GM21381 (cell line): ENCODE data around the gene BRICD5.

Source experiments
- ATAC-seq: cut with Tn5 transposase; IDR thresholded peaks from one replicate; pipeline ENCODE4 v1.9.1; 2021; ENCODE audit warnings: mild to moderate bottlenecking, moderate library complexity; ENCODE audit not compliant: unreplicated experiment

Gene BRICD5

GRCh38 chr16:2183671-2184070 lies 27.0 kb downstream of the BRICD5 start:
- ATAC-seq: no peak

- no peak for ATAC-seq
Observed at GRCh38 chr16:2181952-2182351, 28.7 kb downstream of the BRICD5 start.

DNA sequence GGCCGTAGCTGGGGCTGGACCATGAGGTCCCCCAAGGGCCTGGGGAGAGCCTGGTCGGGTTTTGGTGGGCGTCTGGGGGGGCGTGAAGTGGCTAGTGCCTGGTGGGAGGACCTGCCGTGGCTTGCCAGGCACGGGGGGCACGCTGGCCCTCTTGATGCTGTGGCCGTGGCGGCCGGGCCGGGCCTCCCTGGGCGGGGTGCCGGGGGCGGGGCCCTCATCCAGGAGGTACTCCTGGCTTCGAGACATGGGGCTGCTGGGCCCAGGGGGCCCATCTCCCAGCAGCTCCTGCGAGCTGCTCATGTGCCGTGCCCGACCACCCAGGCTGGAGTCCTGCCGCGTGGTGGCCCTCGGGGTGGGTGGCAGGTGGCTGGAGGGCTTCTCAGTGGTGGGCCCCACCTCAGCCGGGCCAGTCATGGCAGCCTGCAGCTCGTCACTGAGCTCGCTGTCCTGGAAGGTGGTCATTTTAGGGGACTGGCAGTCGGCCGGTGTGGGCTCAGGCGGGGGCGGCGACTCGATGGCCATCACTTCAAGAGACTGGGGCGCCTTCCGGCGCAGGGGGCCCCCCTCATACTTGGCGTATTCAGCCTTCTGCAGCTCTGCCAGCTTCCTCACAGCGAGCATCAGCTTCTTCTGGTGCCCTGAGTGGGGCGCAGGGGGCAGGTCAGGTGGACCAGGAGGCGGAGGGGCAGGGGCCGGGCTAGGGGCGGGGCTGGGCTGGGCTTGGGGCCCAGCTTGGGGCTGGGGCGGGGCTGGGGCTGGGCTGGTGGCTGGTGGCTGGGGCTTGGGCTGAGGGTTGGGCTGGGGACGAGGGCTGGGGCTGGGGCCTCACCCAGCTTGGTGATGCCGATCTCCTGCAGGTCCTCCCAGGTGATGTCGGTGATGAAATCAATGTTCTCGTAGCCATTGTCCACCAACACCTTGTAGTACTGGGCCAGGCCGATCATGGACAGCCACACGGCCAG lies 29.4 kb downstream of the BRICD5 start:
- ATAC-seq: no peak

GRCh38 chr16:2180461-2180860 lies 30.2 kb downstream of the BRICD5 start:
- ATAC-seq: no peak

GRCh38 chr16:2179576-2179975 lies 31.1 kb downstream of the BRICD5 start:
- no peak for ATAC-seq

GRCh38 chr16:2179107-2179501 lies 31.6 kb downstream of the BRICD5 start:
- no peak for ATAC-seq

DNA sequence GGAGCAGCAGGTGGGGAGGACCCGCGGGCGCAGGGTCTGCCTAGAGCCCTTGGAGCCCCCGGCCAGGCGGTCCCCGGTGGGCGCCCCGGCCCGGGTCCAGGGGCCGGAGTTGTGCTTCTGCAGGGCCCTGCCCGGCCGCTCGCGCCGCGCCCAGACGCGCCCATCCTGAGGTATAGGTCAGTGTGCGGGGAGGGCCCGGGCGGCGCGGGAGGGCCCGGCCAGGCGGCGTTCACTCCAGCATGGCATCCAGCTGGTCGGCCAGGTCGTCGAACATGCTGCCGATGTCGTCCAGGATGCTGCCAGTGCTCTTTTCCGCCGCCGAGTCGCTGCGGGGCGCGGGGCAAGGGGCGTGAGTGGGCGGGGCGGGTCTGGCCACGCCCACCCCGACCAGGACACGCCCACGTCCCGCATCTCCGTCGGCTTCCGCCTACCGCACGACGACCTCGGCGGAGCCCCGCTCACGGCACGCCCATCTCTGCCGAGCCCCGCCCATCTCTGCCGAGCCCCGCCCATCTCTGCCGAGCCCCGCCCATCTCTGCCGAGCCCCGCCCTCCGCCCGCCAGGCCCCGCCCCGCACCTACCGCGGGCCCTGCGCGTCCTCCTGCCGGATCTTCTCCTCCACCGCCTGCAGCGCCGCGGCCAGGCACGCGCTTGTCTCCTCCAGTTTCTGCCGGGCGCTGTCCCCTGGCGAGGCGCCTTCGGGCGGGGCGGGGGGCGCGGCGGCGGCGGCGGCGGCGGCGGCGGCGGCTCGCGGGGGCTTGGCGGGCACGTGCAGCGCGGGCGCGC lies 32.1 kb downstream of the BRICD5 start:
- no peak for ATAC-seq

GRCh38 chr16:2177561-2177960 lies 33.1 kb downstream of the BRICD5 start:
- ATAC-seq: no peak

GRCh38 chr16:2177101-2177500 lies 33.6 kb downstream of the BRICD5 start:
- ATAC-seq: no peak

DNA sequence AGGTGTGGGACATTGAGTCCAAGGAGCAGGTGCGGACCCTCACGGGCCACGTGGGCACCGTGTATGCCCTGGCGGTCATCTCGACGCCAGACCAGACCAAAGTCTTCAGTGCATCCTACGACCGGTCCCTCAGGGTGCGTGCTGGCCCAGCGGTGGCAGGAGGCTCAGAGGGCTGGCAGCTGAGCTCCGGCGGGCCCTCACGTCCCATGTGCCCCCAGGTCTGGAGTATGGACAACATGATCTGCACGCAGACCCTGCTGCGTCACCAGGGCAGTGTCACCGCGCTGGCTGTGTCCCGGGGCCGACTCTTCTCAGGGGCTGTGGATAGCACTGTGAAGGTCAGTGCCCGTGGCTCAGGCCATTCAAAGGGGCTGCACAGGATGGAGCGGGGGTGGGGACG lies 34.6 kb downstream of the BRICD5 start:
- no peak for ATAC-seq

DNA sequence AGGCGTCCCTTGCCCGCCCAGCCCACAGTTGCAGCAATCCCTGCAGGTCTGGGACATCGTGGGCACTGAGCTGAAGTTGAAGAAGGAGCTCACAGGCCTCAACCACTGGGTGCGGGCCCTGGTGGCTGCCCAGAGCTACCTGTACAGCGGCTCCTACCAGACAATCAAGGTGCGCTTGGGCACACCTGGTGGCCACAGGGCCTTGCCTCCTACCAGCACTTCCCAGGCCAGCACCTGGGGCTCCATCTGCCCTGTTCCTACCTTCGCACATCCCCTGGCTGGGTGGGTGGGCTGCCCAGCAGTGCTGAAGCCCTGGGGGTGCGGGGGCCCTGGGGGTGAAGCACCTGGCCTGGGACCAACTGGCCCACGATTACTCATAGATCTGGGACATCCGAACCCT lies 35.2 kb downstream of the BRICD5 start:
- no peak for ATAC-seq

DNA sequence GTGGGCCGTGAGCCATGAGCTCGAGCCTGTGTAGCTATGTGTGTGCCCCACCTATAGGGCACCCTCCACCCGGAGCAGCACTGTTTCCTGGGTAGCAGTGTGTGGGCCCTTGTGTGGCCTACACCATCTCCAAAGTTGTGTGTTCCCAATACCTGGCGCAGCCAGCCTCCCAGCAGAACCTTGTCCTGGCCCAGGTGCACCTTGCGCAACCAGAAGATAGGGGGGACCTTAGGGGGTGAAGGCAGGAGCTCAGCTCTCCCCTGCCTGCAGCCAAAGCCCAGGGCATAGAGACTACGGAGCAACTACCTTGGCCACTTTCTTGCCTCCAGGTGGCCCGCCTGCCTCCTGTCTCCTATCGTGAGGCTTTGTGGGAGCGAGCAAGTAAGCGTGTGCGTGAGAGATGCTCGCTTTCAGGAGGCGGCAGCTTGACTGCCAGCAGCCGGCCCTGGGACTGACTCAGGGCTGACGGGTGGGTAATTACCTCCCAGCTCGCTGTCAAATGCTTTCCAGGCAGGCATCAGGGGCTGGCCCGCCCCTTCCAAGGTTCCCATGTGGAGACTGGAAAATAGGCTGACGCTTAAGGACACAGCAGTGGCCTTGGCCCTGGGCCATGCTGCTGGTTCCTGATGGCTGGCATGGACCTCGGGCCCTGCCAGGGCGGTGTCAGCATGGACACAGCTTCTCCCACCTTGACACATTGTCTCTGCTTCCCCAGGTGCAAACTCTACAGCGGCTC lies 36.1 kb downstream of the BRICD5 start:
- ATAC-seq: no peak

- ATAC-seq: no peak
Observed at GRCh38 chr16:2173916-2174315, 36.7 kb downstream of the BRICD5 start.

DNA sequence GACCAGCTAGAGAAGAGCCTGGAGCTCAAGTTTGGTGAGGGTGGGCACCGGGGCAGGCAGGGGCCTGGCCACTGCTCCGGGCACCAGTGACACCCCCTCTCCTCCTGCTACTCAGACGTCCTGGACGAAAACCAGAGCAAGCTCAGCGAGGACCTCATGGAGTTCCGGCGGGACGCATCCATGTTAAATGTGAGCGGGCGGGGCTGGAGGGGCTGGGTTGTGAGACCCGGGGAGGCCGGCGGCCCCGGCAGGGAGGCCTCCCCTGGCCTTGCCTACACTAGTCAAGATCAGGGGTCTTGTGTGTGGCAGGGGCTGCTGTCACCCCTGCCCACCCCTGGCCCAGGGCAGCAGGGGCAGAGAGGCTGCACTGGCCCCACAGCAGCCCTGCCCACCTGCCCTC lies 37.3 kb downstream of the BRICD5 start:
- no peak for ATAC-seq

GRCh38 chr16:2172688-2173335 lies 37.9 kb downstream of the BRICD5 start:
- ATAC-seq: no peak

DNA sequence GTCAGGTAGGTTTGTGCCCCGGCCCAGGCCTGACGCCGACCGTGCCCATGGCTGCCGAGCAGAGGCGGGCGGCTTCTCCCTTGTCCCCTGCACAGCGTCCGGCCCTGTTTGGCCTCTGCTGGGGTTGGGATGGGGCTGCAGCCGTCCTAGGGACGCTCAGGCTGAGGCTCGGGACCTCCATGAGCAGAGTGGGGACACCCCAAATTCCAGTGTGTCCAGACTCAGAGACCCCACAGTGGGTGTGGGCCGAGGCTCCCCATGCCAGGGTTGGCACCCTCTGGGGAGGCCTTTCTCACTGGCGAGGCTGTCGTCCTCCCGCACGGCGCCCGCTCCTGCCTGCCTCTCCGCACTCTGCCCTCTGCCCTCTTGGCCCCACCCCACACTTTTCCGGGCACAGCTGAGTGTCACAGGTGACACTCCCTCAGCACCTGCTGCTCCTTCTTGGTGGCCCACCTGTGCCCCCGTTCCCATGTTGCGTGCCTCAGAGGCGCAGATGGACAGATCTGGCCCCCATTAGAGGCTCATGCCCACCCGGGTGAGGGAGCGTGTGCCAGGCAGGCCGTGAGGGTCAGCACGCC lies 39.0 kb downstream of the BRICD5 start:
- no peak for ATAC-seq

DNA sequence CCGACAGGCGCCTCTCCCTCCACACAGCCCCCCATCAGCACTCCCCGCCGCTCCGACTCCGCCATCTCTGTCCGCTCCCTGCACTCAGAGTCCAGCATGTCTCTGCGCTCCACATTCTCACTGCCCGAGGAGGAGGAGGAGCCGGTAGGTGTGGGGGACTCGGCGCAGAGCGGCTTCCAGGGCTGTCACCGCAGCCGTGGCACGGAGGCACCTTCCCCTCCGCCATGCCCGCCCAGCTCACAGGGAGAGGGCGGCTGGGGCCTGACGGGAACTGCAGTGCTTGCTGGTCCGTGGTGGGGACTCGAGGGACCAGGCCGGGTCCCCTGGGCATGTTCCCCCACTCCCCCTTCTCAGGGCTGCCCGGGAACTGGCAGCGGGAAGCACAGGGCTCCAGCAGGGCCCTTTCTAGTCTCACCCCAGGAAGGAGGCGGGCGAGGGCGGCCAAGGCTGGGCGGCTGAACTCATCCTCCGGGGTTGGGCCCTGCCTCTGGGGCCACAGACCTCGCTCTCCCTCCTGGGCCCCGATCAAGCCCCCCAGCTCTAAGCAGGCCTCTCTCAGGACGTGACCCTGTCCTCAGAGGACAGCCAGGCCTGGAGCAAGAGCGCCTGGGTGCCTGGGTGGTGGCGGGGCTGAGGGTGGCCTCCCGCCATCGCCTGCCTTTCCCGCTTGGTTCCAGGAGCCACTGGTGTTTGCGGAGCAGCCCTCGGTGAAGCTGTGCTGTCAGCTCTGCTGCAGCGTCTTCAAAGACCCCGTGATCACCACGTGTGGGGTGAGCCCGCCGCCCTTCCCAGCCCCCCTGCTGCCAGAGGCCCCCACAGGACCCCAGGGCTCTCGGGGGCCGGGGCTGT lies 39.9 kb downstream of the BRICD5 start:
- ATAC-seq: no peak

DNA sequence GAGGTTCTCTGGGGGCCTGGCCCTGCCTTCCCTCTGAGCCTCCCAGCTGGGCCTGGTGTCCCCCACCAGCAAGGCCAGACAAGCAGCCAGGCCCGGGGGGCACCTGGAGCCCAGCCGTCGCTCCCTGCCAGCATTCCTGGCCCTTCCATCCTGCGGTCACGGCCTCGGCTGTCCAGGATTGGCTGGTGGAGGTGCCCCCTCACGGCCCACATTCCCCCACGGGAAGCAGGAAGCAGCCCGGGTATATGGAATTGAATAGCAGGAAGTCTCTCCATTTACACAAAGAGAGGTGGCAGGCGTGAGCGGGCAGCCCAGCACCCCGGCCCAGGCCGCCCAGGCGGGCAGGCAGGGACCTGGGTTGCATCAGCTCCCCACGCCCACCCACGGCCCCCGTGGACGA lies 40.6 kb downstream of the BRICD5 start:
- ATAC-seq: no peak

- no peak for ATAC-seq
Observed at GRCh38 chr16:2167068-2167638, 43.5 kb downstream of the BRICD5 start.
